A549 (cell line): ENCODE results near the gene SLC6A17.

Source experiments
- BHLHE40 ChIP-seq: IDR thresholded peaks from 2 replicates; pipeline ENCODE4 v1.6.1; 2012; ENCODE audit warnings: low read depth, low read length, inconsistent platforms
- JUN ChIP-seq, 2 experiments: fragments of >200 bp; sonication (Bioruptor Twin); formaldehyde crosslinking; IDR thresholded peaks; 2 replicates in 1 of 2; 3 replicates in 1 of 2; pipeline ENCODE4 v1.6.1; 2016 to 2017
- JUNB ChIP-seq: fragments of >200 bp; sonication (Bioruptor Twin); formaldehyde crosslinking; IDR thresholded peaks from 2 replicates; pipeline ENCODE4 v1.6.1; 2016
- PHF8 ChIP-seq: fragments of 200-600 bp; sonication (generic); IDR thresholded peaks from 2 replicates; pipeline ENCODE4 v1.6.1; 2016; ENCODE audit warnings: low read depth, mild to moderate bottlenecking, antibody characterized with exemption, moderate library complexity, borderline replicate concordance
- POLR2A ChIP-seq: IDR thresholded peaks from 2 replicates; pipeline ENCODE4 v1.6.1; 2012; ENCODE audit warnings: mild to moderate bottlenecking, low read length
- RCOR1 ChIP-seq: fragments of 150-350 bp; IDR thresholded peaks from 2 replicates; pipeline ENCODE4 v1.6.1; 2014; ENCODE audit warnings: antibody characterized with exemption, low read length, low read depth
- SMC3 ChIP-seq: fragments of >200 bp; sonication (Bioruptor Twin); formaldehyde crosslinking; IDR thresholded peaks from 3 replicates; pipeline ENCODE4 v1.6.1; 2018; ENCODE audit warnings: inconsistent platforms
- SREBF2 ChIP-seq: fragments of 450-650 bp; IDR thresholded peaks from 2 replicates; pipeline ENCODE4 v1.6.1; 2014; ENCODE audit warnings: mild to moderate bottlenecking, moderate library complexity
- ZFP36 ChIP-seq: fragments of 450-650 bp; IDR thresholded peaks from 2 replicates; pipeline ENCODE4 v1.6.1; 2014; ENCODE audit warnings: borderline replicate concordance; ENCODE audit not compliant: partially characterized antibody
- TF ChIP-seq, protein P1 (sequence below): fragments of >200 bp; sonication (Bioruptor Twin); formaldehyde crosslinking; IDR thresholded peaks from 3 replicates; pipeline ENCODE4 v1.5.1; 2016
- TF ChIP-seq, protein P2 (sequence below): IDR thresholded peaks from 2 replicates; pipeline ENCODE4 v1.6.1; 2012
- TF ChIP-seq, protein P3 (sequence below): fragments of 150-350 bp; IDR thresholded peaks from 2 replicates; pipeline ENCODE4 v1.6.1; 2014; ENCODE audit warnings: low read depth, mild to moderate bottlenecking, low read length

DNA sequence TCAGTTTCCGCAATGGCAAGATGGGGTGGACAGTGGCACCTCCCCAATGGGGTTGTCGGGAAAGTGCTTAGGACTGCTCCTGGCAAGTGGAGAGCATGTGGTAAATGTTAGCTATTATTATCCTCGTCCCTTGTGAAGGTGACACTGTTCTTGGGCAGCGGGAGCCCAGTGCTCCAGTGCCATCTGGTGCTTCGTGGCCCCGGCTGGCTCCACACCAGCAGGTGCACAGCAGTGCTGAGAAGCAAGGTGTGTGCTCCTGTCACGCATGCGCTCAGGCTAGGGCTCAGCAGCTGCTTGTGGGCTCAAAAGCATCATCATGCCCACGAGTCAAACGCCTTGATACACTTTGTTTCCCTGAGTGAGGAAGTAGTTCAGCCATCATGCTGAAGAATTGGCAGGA lies 34.9 kb downstream of the SLC6A17 start:
- TF ChIP-seq, protein P1, sequence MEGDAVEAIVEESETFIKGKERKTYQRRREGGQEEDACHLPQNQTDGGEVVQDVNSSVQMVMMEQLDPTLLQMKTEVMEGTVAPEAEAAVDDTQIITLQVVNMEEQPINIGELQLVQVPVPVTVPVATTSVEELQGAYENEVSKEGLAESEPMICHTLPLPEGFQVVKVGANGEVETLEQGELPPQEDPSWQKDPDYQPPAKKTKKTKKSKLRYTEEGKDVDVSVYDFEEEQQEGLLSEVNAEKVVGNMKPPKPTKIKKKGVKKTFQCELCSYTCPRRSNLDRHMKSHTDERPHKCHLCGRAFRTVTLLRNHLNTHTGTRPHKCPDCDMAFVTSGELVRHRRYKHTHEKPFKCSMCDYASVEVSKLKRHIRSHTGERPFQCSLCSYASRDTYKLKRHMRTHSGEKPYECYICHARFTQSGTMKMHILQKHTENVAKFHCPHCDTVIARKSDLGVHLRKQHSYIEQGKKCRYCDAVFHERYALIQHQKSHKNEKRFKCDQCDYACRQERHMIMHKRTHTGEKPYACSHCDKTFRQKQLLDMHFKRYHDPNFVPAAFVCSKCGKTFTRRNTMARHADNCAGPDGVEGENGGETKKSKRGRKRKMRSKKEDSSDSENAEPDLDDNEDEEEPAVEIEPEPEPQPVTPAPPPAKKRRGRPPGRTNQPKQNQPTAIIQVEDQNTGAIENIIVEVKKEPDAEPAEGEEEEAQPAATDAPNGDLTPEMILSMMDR = no peak
- no peak for TF ChIP-seq SMC3
- TF ChIP-seq ZFP36 = no peak
- TF ChIP-seq BHLHE40 = no peak
- TF ChIP-seq, protein P2, sequence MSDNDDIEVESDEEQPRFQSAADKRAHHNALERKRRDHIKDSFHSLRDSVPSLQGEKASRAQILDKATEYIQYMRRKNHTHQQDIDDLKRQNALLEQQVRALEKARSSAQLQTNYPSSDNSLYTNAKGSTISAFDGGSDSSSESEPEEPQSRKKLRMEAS = no peak
- no peak for TF ChIP-seq JUNB
- no peak for TF ChIP-seq POLR2A
- TF ChIP-seq, protein P3, sequence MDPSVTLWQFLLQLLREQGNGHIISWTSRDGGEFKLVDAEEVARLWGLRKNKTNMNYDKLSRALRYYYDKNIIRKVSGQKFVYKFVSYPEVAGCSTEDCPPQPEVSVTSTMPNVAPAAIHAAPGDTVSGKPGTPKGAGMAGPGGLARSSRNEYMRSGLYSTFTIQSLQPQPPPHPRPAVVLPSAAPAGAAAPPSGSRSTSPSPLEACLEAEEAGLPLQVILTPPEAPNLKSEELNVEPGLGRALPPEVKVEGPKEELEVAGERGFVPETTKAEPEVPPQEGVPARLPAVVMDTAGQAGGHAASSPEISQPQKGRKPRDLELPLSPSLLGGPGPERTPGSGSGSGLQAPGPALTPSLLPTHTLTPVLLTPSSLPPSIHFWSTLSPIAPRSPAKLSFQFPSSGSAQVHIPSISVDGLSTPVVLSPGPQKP = no peak
- TF ChIP-seq SREBF2 = no peak
- no peak for TF ChIP-seq PHF8
- TF ChIP-seq JUN (IDR thresholded peaks at IDR 0.05) = no peak
- no peak for TF ChIP-seq RCOR1
